ENCODE data around the gene ARRDC3.
"Not testable (repeated sequence)": the region's sequence is repeated elsewhere in the genome, so short reads cannot be mapped to it uniquely, and the experiment has no call there.

GRCh38 chr5:91385596-91385995 is 2.5 kb upstream of the ARRDC3 start:
- not testable (repeated sequence) for TF ChIP-seq CTCF (IDR thresholded peaks at IDR 0.05; ENCODE audit: low read depth, low read length); EZH2phosphoT487 (IDR thresholded peaks at IDR 0.05; ENCODE audit: low read depth)

Data from OCI-LY3 (cell line).